SK-N-SH treated with all-trans-retinoic acid at 6 μM for 48 hours (cell line): ENCODE measurements around the gene KLF11.

Experiments used
- ATAC-seq: fragments of 200-7000 bp; cut with Tn5 transposase; 3 replicates; pipeline ENCODE4 v1.9.1; 2020; ENCODE audit warnings: mild to moderate bottlenecking, moderate library complexity
- ARNTL ChIP-seq: fragments of 450-650 bp; formaldehyde crosslinking; IDR thresholded peaks from 2 replicates; pipeline ENCODE4 v1.5.0; 2020; ENCODE audit warnings: low read depth, mild to moderate bottlenecking, moderate library complexity, borderline replicate concordance
- CREB5 ChIP-seq: fragments of 250-450 bp; sonication (Bioruptor Pico); IDR thresholded peaks from 2 replicates; pipeline ENCODE4 v1.5.1; 2020; ENCODE audit warnings: low read depth, mild to moderate bottlenecking, moderate library complexity
- CSDC2 ChIP-seq: fragments of 250-450 bp; sonication (Bioruptor Pico); IDR thresholded peaks from 2 replicates; pipeline ENCODE4 v1.5.0; 2020; ENCODE audit warnings: mild to moderate bottlenecking, moderate library complexity
- CSRNP3 ChIP-seq: fragments of 250-450 bp; sonication (Bioruptor Pico); IDR thresholded peaks from 2 replicates; pipeline ENCODE4 v1.5.1; 2021; ENCODE audit warnings: mild to moderate bottlenecking, moderate library complexity
- ESRRG ChIP-seq: fragments of 250-450 bp; sonication (Bioruptor Pico); IDR thresholded peaks from 2 replicates; pipeline ENCODE4 v1.6.1; 2021; ENCODE audit warnings: mild to moderate bottlenecking
- GLIS3 ChIP-seq: fragments of 250-450 bp; sonication (Bioruptor Pico); IDR thresholded peaks from 2 replicates; pipeline ENCODE4 v1.5.0; 2020; ENCODE audit warnings: mild to moderate bottlenecking, moderate library complexity
- ISL1 ChIP-seq: fragments of 250-450 bp; sonication (Bioruptor Pico); IDR thresholded peaks from 2 replicates; pipeline ENCODE4 v2.1.2; 2022; ENCODE audit warnings: mild to moderate bottlenecking, moderate library complexity
- OSR1 ChIP-seq: fragments of 250-450 bp; sonication (Bioruptor Pico); IDR thresholded peaks from 2 replicates; pipeline ENCODE4 v1.8.0; 2022; ENCODE audit warnings: moderate library complexity, mild to moderate bottlenecking, inconsistent platforms
- PATZ1 ChIP-seq: fragments of 250-450 bp; sonication (Bioruptor Pico); IDR thresholded peaks from 2 replicates; pipeline ENCODE4 v1.8.0; 2020; ENCODE audit warnings: mild to moderate bottlenecking, moderate library complexity, borderline replicate concordance
- POU6F1 ChIP-seq: fragments of 250-450 bp; sonication (Bioruptor Pico); IDR thresholded peaks from 2 replicates; pipeline ENCODE4 v1.8.0; 2021; ENCODE audit warnings: low read depth, mild to moderate bottlenecking, moderate library complexity, borderline replicate concordance
- PPARA ChIP-seq: fragments of 250-450 bp; sonication (Bioruptor Pico); IDR thresholded peaks from 2 replicates; pipeline ENCODE4 v1.5.0; 2020; ENCODE audit warnings: mild to moderate bottlenecking, borderline replicate concordance
- RARB ChIP-seq: fragments of 250-450 bp; sonication (Bioruptor Pico); IDR thresholded peaks from 2 replicates; pipeline ENCODE4 v1.8.0; 2021; ENCODE audit warnings: mild to moderate bottlenecking, moderate library complexity
- SNAI2 ChIP-seq: fragments of 250-450 bp; sonication (Bioruptor Pico); IDR thresholded peaks from 2 replicates; pipeline ENCODE4 v1.5.0; 2020; ENCODE audit warnings: mild to moderate bottlenecking, moderate library complexity
- TCF4 ChIP-seq: fragments of 250-450 bp; sonication (Bioruptor Pico); IDR thresholded peaks from 2 replicates; pipeline ENCODE4 v1.8.0; 2021; ENCODE audit warnings: mild to moderate bottlenecking, moderate library complexity, borderline replicate concordance
- TOX ChIP-seq: fragments of 250-450 bp; sonication (Bioruptor Pico); IDR thresholded peaks from 2 replicates; pipeline ENCODE4 v1.8.0; 2021; ENCODE audit warnings: mild to moderate bottlenecking, moderate library complexity, borderline replicate concordance
- TSHZ2 ChIP-seq: fragments of 250-450 bp; sonication (Bioruptor Pico); IDR thresholded peaks from 2 replicates; pipeline ENCODE4 v1.5.0; 2020; ENCODE audit warnings: mild to moderate bottlenecking, moderate library complexity
- ZFP3 ChIP-seq: fragments of 250-450 bp; sonication (Bioruptor Pico); IDR thresholded peaks from 2 replicates; pipeline ENCODE4 v1.5.0; 2020; ENCODE audit warnings: mild to moderate bottlenecking, moderate library complexity
- ZFP30 ChIP-seq: fragments of 450-650 bp; formaldehyde crosslinking; IDR thresholded peaks from 2 replicates; pipeline ENCODE4 v1.5.0; 2022; ENCODE audit warnings: mild to moderate bottlenecking, moderate library complexity
- ZNF565 ChIP-seq: fragments of 450-650 bp; formaldehyde crosslinking; conservative IDR thresholded peaks from 2 replicates; pipeline ENCODE4 v1.5.0; 2020; ENCODE audit warnings: low read depth, mild to moderate bottlenecking, moderate library complexity
- ZNF70 ChIP-seq: fragments of 450-650 bp; formaldehyde crosslinking; IDR thresholded peaks from 2 replicates; pipeline ENCODE4 v1.5.0; 2020; ENCODE audit warnings: mild to moderate bottlenecking, moderate library complexity
- ZNF8 ChIP-seq: fragments of 450-650 bp; formaldehyde crosslinking; IDR thresholded peaks from 2 replicates; pipeline ENCODE4 v1.5.0; 2020; ENCODE audit warnings: mild to moderate bottlenecking, moderate library complexity

KLF11 gene

GRCh38 chr2:10061221-10061925 lies 18.0 kb downstream of the KLF11 start:
- no peak for ATAC-seq
- TF ChIP-seq TSHZ2 (CRISPR knock-in tag): no peak
- TF ChIP-seq ZNF565 (CRISPR knock-in tag): no peak
- no peak for TF ChIP-seq OSR1 (CRISPR knock-in tag)
- TF ChIP-seq RARB (CRISPR knock-in tag): no peak
- no peak for TF ChIP-seq ESRRG
- no peak for TF ChIP-seq ZNF8 (CRISPR knock-in tag)
- no peak for TF ChIP-seq PPARA
- TF ChIP-seq CREB5 (CRISPR knock-in tag): no peak
- no peak for TF ChIP-seq ZFP30 (CRISPR knock-in tag)
- no peak for TF ChIP-seq SNAI2 (CRISPR knock-in tag)
- no peak for TF ChIP-seq PATZ1 (CRISPR knock-in tag)
- TF ChIP-seq CSDC2 (CRISPR knock-in tag): no peak
- no peak for TF ChIP-seq ZFP3 (CRISPR knock-in tag)
- TF ChIP-seq POU6F1 (CRISPR knock-in tag): no peak
- TF ChIP-seq ZNF70 (CRISPR knock-in tag): no peak
- TF ChIP-seq TOX (CRISPR knock-in tag): no peak
- no peak for TF ChIP-seq GLIS3 (CRISPR knock-in tag)
- TF ChIP-seq CSRNP3: no peak

- no peak for ATAC-seq
- TF ChIP-seq TOX (CRISPR knock-in tag) (no peak), ZNF70 (CRISPR knock-in tag) (no peak), ESRRG (no peak)
- TF ChIP-seq, all 23 proteins: peak for 0
Measured at GRCh38 chr2:10062931-10063365, 19.6 kb downstream of the KLF11 start.

- ATAC-seq: no peak
- no peak for TF ChIP-seq TSHZ2 (CRISPR knock-in tag)
- no peak for TF ChIP-seq ARNTL (CRISPR knock-in tag)
- no peak for TF ChIP-seq OSR1 (CRISPR knock-in tag)
- TF ChIP-seq CSRNP3: no peak
- TF ChIP-seq TCF4 (CRISPR knock-in tag): no peak
- TF ChIP-seq POU6F1 (CRISPR knock-in tag): no peak
- no peak for TF ChIP-seq ZNF565 (CRISPR knock-in tag)
- TF ChIP-seq ESRRG: no peak
- TF ChIP-seq SNAI2 (CRISPR knock-in tag): no peak
- TF ChIP-seq PPARA: no peak
- no peak for TF ChIP-seq ZFP30 (CRISPR knock-in tag)
- no peak for TF ChIP-seq ISL1 (CRISPR knock-in tag)
- TF ChIP-seq GLIS3 (CRISPR knock-in tag): no peak
Measured at GRCh38 chr2:10063566-10063965, 20.2 kb downstream of the KLF11 start.
